C4-2B (cell line): ENCODE measurements around the gene MAN2B1.

Experiments
- ZFX ChIP-seq: fragments of 450-650 bp; IDR thresholded peaks from 2 replicates; pipeline ENCODE4 v1.6.1; 2017
- TF ChIP-seq, protein P1 (sequence below): fragments of 450-650 bp; conservative IDR thresholded peaks from 2 replicates; pipeline ENCODE4 v1.5.1; 2017; ENCODE audit warnings: mild to moderate bottlenecking

DNA sequence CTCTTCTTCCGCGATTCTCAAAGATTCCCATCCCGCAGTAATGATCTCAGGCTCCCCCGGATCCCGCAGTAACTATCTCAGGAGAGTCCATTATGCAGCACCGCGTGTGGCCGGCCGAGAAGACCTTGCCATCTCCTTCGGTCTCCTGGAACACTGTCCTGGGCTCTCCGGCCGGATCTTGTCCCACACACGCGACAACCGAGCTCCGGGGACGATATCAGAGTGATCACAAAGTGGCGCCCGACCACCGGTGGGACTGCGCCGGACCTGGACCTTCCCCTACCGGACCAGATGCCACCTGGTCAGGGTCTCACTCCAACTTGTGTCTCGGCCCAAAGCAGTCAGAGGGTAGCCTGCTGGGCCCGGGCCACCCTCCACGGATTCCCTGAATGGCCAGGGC lies 24.0 kb downstream of the MAN2B1 start:
- TF ChIP-seq, protein P1, sequence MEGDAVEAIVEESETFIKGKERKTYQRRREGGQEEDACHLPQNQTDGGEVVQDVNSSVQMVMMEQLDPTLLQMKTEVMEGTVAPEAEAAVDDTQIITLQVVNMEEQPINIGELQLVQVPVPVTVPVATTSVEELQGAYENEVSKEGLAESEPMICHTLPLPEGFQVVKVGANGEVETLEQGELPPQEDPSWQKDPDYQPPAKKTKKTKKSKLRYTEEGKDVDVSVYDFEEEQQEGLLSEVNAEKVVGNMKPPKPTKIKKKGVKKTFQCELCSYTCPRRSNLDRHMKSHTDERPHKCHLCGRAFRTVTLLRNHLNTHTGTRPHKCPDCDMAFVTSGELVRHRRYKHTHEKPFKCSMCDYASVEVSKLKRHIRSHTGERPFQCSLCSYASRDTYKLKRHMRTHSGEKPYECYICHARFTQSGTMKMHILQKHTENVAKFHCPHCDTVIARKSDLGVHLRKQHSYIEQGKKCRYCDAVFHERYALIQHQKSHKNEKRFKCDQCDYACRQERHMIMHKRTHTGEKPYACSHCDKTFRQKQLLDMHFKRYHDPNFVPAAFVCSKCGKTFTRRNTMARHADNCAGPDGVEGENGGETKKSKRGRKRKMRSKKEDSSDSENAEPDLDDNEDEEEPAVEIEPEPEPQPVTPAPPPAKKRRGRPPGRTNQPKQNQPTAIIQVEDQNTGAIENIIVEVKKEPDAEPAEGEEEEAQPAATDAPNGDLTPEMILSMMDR = no peak
- no peak for TF ChIP-seq ZFX
